HFF-Myc (cell line): ENCODE measurements around the gene PTPRN2.
"Not testable (repeated sequence)": the region's sequence is repeated elsewhere in the genome, so short reads cannot be mapped to it uniquely, and the experiment has no call there.

Source experiments
- DNase-seq: peaks from one replicate; pipeline ENCODE4 v3.0.0-alpha.2; 2011; ENCODE audit warnings: low read depth; ENCODE audit errors: extremely low read depth
- H3K4me3 ChIP-seq: replicated peaks from 2 replicates; pipeline ENCODE4 v1.5.1; 2011; ENCODE audit warnings: low read depth, mild to moderate bottlenecking, control low read depth, low read length
- CTCF ChIP-seq: IDR thresholded peaks from 2 replicates; pipeline ENCODE4 v1.5.1; 2012; ENCODE audit warnings: mild to moderate bottlenecking, low read depth, low read length, control low read depth; ENCODE audit errors: missing control alignments

Gene PTPRN2

GRCh38 chr7:157903710-157904109 lies 683.9 kb downstream of the PTPRN2 start:
- no peak for TF ChIP-seq CTCF
- no peak for DNase-seq
- no peak overlapping the region for H3K4me3 ChIP-seq

GRCh38 chr7:157903296-157903695 lies 684.3 kb downstream of the PTPRN2 start:
- no peak overlapping the region for H3K4me3 ChIP-seq
- no peak for TF ChIP-seq CTCF

DNA sequence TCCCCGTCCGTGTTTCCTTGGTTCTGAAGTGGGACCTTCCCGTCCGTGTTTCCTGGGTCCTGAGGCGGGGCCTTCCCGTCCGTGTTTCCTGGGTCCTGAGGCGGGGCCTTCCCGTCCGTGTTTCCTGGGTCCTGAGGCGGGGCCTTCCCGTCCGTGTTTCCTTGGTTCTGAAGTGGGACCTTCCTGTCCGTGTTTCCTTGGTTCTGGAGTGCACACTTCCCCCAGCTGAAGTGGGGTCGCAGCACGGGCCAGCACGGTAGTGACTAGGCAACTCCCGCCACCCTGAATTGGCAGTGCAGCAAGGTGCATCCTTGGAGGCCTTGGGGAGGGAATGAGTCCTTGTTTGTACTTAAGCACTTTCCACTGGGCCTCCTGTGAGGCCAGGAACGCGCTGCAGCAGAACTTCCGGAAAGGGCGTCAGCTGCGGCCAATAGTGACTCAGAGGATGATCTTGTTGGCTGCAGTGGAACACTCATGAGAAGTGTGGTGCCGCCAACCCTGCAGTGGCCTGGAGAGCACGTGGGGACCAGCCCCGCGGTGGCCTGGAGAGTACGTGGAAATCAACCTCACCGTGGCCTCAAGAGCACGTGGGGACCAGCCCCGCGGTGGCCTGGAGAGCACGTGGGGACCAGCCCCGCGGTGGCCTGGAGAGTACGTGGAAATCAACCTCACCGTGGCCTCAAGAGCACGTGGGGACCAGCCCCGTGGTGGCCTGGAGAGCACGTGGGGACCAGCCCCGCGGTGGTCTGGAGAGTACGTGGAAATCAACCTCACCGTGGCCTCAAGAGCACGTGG lies 685.6 kb downstream of the PTPRN2 start:
- DNase-seq, H3K4me3 ChIP-seq: not testable (repeated sequence)

More at GRCh38 chr7:157903296-157903695, 684.3 kb downstream of the PTPRN2 start:
- no peak for DNase-seq

DNA sequence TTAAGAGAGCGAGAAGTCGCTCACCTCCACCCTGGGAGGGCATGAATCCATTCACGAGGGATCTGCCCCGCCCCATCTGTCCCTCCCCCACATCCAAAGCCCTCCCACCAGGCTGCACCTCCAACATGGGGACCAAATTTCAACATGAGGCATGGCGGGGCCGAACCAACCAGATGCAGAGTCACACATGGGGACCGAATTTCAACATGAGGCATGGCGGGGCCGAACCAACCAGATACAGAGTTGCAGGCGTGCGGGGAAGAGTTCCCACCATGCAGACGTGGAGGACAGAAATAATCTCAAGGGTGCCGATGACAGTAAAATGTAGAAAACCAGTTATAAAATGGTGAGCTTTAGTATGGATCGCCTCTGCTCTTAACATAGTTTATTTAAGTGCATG lies 686.5 kb downstream of the PTPRN2 start:
- no peak overlapping the region for H3K4me3 ChIP-seq
- DNase-seq = no peak

GRCh38 chr7:157900556-157900955 lies 687.1 kb downstream of the PTPRN2 start:
- DNase-seq = no peak
- H3K4me3 ChIP-seq = no peak overlapping the region
- TF ChIP-seq CTCF = no peak

More for the DNA sequence above, 686.5 kb downstream of the PTPRN2 start:
- no peak for TF ChIP-seq CTCF

DNA sequence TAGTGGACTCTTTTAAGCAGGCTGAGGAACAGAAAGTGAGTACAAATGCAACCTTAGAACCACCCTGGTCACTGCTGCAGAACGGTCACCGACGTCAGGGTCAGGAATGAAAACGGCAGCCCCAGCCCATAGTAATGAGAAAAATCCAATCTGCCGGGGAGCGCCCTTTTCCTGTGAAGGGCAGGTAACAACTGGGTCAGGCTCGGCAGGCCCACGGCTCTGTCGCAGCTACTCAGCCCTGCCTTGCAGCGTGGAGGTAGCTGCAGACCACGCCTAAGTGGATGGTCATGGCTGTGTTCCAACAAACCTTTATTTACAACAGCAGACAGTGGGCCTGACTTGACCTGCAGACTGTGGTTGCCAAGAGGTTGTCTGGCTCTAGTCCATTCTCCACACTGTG lies 687.6 kb downstream of the PTPRN2 start:
- TF ChIP-seq CTCF = no peak
- no peak for DNase-seq
- H3K4me3 ChIP-seq = no peak overlapping the region

GRCh38 chr7:157898802-157899505 lies 688.7 kb downstream of the PTPRN2 start:
- no peak overlapping the region for H3K4me3 ChIP-seq
- DNase-seq = no peak

More at GRCh38 chr7:157898802-157899505, 688.7 kb downstream of the PTPRN2 start:
- TF ChIP-seq CTCF = no peak
